ENCODE data around the gene PRKAG2. TPM values are rescaled to one million over a fixed set of nuclear protein-coding genes. Genes with fewer than 3 reads are reported as not detected.

The PRKAG2 gene
- total and polyA plus RNA-seq, 10 donors, result 15.8 to 50.9 (median 32.8) TPM

GRCh38 chr7:151507806-151508205, 369.1 kb downstream of the PRKAG2 start:
- intact Hi-C loops (cut with DNase I; ENCODE audit: low total_unique reads), result no loop called here
- H3K27me3 ChIP-seq (replicated peaks in 1 of 7), result no peaks in the 10 kb centered on the region
- TF ChIP-seq CTCF (IDR thresholded peaks at IDR 0.05 in 8 of 11, conservative IDR thresholded peaks at IDR 0.05 in 3 of 11) (no peak), POLR2AphosphoS5 (IDR thresholded peaks at IDR 0.05) (no peak), POLR2A (IDR thresholded peaks at IDR 0.05) (no peak)
- no peak overlapping the region for H3K4me3 ChIP-seq
- 65 to 82% (median 75%) methylated on average over 2 of the region's 2 CpGs for WGBS, 5 donors
- no peak for DNase-seq
- H3K9me3 ChIP-seq, result no peaks in the 10 kb centered on the region
- H3K36me3 ChIP-seq, result no peaks in the 10 kb centered on the region
- H3K27ac ChIP-seq, result no peak overlapping the region
- peaks cover 20 to 98% (median 71%) of the 10 kb centered on the region in 6 donors for H3K4me1 ChIP-seq

GRCh38 chr7:151506901-151507382, 370.0 kb downstream of the PRKAG2 start:
- no peak overlapping the region for H3K4me3 ChIP-seq
- TF ChIP-seq POLR2A (IDR thresholded peaks at IDR 0.05), result no peak
- TF ChIP-seq POLR2AphosphoS5 (IDR thresholded peaks at IDR 0.05), result no peak
- TF ChIP-seq CTCF (IDR thresholded peaks at IDR 0.05 in 8 of 11, conservative IDR thresholded peaks at IDR 0.05 in 3 of 11), result no peak
- H3K27me3 ChIP-seq (replicated peaks in 1 of 7), result no peaks in the 10 kb centered on the region
- intact Hi-C loops (cut with DNase I; ENCODE audit: low total_unique reads), result no loop called here
- no peak for DNase-seq
- H3K4me1 ChIP-seq, result peaks cover 11 to 98% (median 62%) of the 10 kb centered on the region in 6 donors
- 72 to 80% (median 74%) methylated on average over 5 of the region's 5 CpGs for WGBS, 5 donors
- no peaks in the 10 kb centered on the region for H3K9me3 ChIP-seq
- no peaks in the 10 kb centered on the region for H3K36me3 ChIP-seq
- no peak overlapping the region for H3K27ac ChIP-seq

Small RNA genes lying within 50 kb of the gene (small RNA-seq; reads per million reads assigned to genes)
- gene RF00019 (0 reads per million in 4 donors), gene RNU6-604P (0 reads per million in 4 donors)

Other genes starting within 250 kb of the PRKAG2 start
- not detected for gene GALNTL5, start 79.3 kb upstream of the PRKAG2 start, total RNA-seq
- not detected for gene GALNTL5, start 79.3 kb upstream of the PRKAG2 start, polyA plus RNA-seq
- 10 to 100 TPM; 23.0 to 46.0 (median 31.9) TPM for gene GALNT11, start 148.6 kb upstream of the PRKAG2 start, total RNA-seq
- 10 to 100 TPM in 2 of 3 donors, 1 to 10 TPM in 1; 9.7 to 18.3 (median 11.4) TPM for gene GALNT11, start 148.6 kb upstream of the PRKAG2 start, polyA plus RNA-seq